ENCODE data around the gene ULK4. TPM values are rescaled to one million over a fixed set of nuclear protein-coding genes. Genes with fewer than 3 reads are reported as not detected.

The ULK4 gene
- total and polyA plus RNA-seq, 9 donors = 2.4 to 58.7 (median 7.3) TPM

- no peak for TF ChIP-seq EP300 (IDR thresholded peaks at IDR 0.05)
- TF ChIP-seq POLR2A (IDR thresholded peaks at IDR 0.05) = no peak
- TF ChIP-seq CTCF (IDR thresholded peaks at IDR 0.05) = no peak
- Histone ChIP-seq H3K4me3 (no peak overlapping the region), H3K36me3 (no peaks in the 10 kb centered on the region), H3K9me3 (no peaks in the 10 kb centered on the region), H3K27me3 (no peaks in the 10 kb centered on the region), H3K4me1 (ENCODE audit: insufficient read depth) (no peaks in the 10 kb centered on the region), H3K27ac (no peak overlapping the region)
- no peak for DNase-seq
- WGBS, 3 donors = 77 to 86% (median 85%) methylated on average over 2 of the region's 2 CpGs
- intact Hi-C loops (cut with DNase I) = no loop called here
Measured at GRCh38 chr3:41974223-41974622, 12.3 kb upstream of the ULK4 start.

GRCh38 chr3:41972802-41973201 lies 10.9 kb upstream of the ULK4 start:
- no peak for TF ChIP-seq EP300 (IDR thresholded peaks at IDR 0.05)
- TF ChIP-seq POLR2A (IDR thresholded peaks at IDR 0.05) = no peak
- TF ChIP-seq CTCF (IDR thresholded peaks at IDR 0.05) = no peak
- no peaks in the 10 kb centered on the region for H3K36me3 ChIP-seq
- H3K4me3 ChIP-seq = no peak overlapping the region
- H3K27ac ChIP-seq = no peak overlapping the region
- intact Hi-C loops (cut with DNase I) = no loop called here
- H3K9me3 ChIP-seq = no peaks in the 10 kb centered on the region
- no peaks in the 10 kb centered on the region for H3K4me1 ChIP-seq (ENCODE audit: insufficient read depth)
- no peak for DNase-seq
- 72 to 81% (median 80%) methylated on average over 5 of the region's 5 CpGs for WGBS, 3 donors
- H3K27me3 ChIP-seq = no peaks in the 10 kb centered on the region

GRCh38 chr3:41966206-41966605 lies 4.3 kb upstream of the ULK4 start:
- intact Hi-C loops (cut with DNase I) = loop anchor here in 1 of 4 donors (10.0 kb wide), 1 partner anchor 49 kb away; no protein-coding TSS in a partner anchor
- H3K27me3 ChIP-seq = no peaks in the 10 kb centered on the region
- H3K27ac ChIP-seq = no peak overlapping the region
- 74 to 86% (median 76%) methylated on average over 6 of the region's 6 CpGs for WGBS, 3 donors
- no peaks in the 10 kb centered on the region for H3K36me3 ChIP-seq
- H3K4me3 ChIP-seq = no peak overlapping the region
- no peaks in the 10 kb centered on the region for H3K9me3 ChIP-seq
- TF ChIP-seq CTCF (IDR thresholded peaks at IDR 0.05) (no peak), POLR2A (IDR thresholded peaks at IDR 0.05) (no peak), EP300 (IDR thresholded peaks at IDR 0.05) (no peak)
- no peak for DNase-seq
- no peaks in the 10 kb centered on the region for H3K4me1 ChIP-seq (ENCODE audit: insufficient read depth)

GRCh38 chr3:41963823-41964222 lies 1.9 kb upstream of the ULK4 start:
- Histone ChIP-seq H3K9me3 (no peaks in the 10 kb centered on the region), H3K4me1 (ENCODE audit: insufficient read depth) (peaks cover 1% of the 10 kb centered on the region), H3K27me3 (no peaks in the 10 kb centered on the region), H3K27ac (no peak overlapping the region), H3K4me3 (no peak overlapping the region), H3K36me3 (no peaks in the 10 kb centered on the region)
- DNase-seq = peak in 2 of 5 donors; percentile 29 to 40
- 86 to 90% (median 87%) methylated on average over 10 of the region's 10 CpGs for WGBS, 3 donors
- no peak for TF ChIP-seq POLR2A (IDR thresholded peaks at IDR 0.05)
- intact Hi-C loops (cut with DNase I) = loop anchor here in 2 of 4 donors (5.0 to 10.0 kb wide), 3 partner anchors 48 to 133 kb away; no protein-coding TSS in a partner anchor

GRCh38 chr3:41960826-41961750 lies 815 bp downstream of the ULK4 start:
- H3K27me3 ChIP-seq = no peaks in the 10 kb centered on the region
- H3K4me3 ChIP-seq = peak overlapping the region; percentile 72
- peaks cover 1% of the 10 kb centered on the region for H3K4me1 ChIP-seq (ENCODE audit: insufficient read depth)
- 1% methylated on average over 34 to 45 of the region's 45 CpGs for WGBS, 3 donors
- peak; percentile 29 to 73 (median 43) for DNase-seq
- H3K27ac ChIP-seq = peak overlapping the region in 1 of 2 donors; percentile 37
- no peaks in the 10 kb centered on the region for H3K36me3 ChIP-seq
- TF ChIP-seq CTCF (IDR thresholded peaks at IDR 0.05) (no peak), EP300 (IDR thresholded peaks at IDR 0.05) (no peak)
- H3K9me3 ChIP-seq = no peaks in the 10 kb centered on the region
- intact Hi-C loops (cut with DNase I) = loop anchor here in 2 of 4 donors (5.0 to 10.0 kb wide), 3 partner anchors 51 to 136 kb away; no protein-coding TSS in a partner anchor

Measured in ovary (tissue), 9 donors.